SK-N-MC (cell line): ENCODE results near the gene PRSS50.
"Not testable (repeated sequence)": the region's sequence is repeated elsewhere in the genome, so short reads cannot be mapped to it uniquely, and the experiment has no call there.

Experiments
- DNase-seq: peaks from one replicate; pipeline ENCODE4 v3.0.0-alpha.2; 2011; ENCODE audit warnings: low read depth, low spot score
- H3K27ac ChIP-seq: fragments of 200-600 bp; sonication (generic); 2 replicates; pipeline ENCODE4 v1.5.1; 2016; ENCODE audit warnings: mixed run types
- H3K36me3 ChIP-seq: fragments of 200-600 bp; sonication (generic); 2 replicates; pipeline ENCODE4 v1.6.1; 2017; ENCODE audit warnings: antibody characterized with exemption, low read length, mixed read lengths; ENCODE audit not compliant: insufficient read depth
- H3K4me3 ChIP-seq: fragments of 200-600 bp; sonication (generic); 2 replicates; pipeline ENCODE4 v1.5.1; 2016
- H3K9ac ChIP-seq: fragments of 200-600 bp; sonication (generic); 2 replicates; pipeline ENCODE4 v1.8.0; 2017; ENCODE audit warnings: mixed run types, mixed read lengths; ENCODE audit not compliant: insufficient read length
- H3K9me3 ChIP-seq: fragments of 200-600 bp; sonication (generic); 2 replicates; pipeline ENCODE4 v1.6.1; 2017; ENCODE audit warnings: low read depth, mild to moderate bottlenecking, antibody characterized with exemption, low read length, moderate library complexity, mixed read lengths
- EZH2 ChIP-seq: fragments of 200-600 bp; sonication (generic); IDR thresholded peaks from one replicate; pipeline ENCODE4 v1.6.1; 2017; ENCODE audit warnings: antibody characterized with exemption
- FOXP2 ChIP-seq: optimal IDR thresholded peaks from 2 replicates; pipeline ENCODE3; 2011; ENCODE audit warnings: mild to moderate bottlenecking, moderate library complexity; ENCODE audit not compliant: insufficient read depth; ENCODE audit errors: extremely low read length, control extremely low read depth
- POLR2AphosphoS5 ChIP-seq: IDR thresholded peaks from 2 replicates; pipeline ENCODE4 v1.6.1; 2012; ENCODE audit warnings: mild to moderate bottlenecking, low read depth, low read length, borderline replicate concordance

Gene PRSS50

DNA sequence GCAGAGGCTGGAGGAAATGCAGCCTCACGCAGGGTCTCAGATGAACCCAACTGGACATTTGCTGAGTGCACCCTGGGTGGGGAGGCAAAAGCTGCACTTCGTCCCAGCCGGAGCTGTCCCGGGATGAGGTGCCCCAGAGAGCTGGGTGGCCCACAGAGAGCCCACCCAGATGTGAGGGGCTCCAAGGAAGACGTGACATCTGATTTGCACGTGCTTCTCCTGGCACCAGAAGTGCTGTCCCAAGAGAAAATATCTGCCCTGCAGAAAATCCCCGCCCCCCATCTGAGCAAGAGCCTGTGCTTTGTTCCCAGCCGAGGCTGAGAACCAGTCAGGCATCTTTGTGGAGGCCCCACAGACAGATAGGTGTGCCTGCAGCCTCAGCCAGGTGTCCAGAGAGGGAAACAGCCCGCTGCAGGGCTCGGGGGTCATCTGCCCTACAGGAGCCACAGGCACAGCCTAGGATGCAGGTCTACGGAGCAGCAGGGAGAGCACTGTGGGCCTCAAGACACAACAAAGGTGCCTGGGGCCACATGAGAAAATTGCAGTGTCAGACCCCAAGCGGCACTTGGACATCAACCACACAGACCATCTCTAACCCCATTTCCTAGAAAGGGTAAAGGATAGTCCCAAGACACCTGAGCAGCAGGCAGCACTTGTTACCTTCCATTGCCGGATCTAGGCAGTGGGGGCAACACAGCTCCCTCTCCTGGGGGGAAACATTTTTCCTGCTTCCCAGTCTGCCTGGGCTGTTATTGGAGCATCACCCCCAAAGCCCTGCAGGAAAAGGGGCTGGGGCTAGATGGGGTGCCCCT lies 10.7 kb downstream of the PRSS50 start:
- H3K36me3 ChIP-seq, result no peaks in the 10 kb centered on the region
- no peak overlapping the region for H3K4me3 ChIP-seq
- no peak overlapping the region for H3K27ac ChIP-seq
- no peak for TF ChIP-seq POLR2AphosphoS5
- TF ChIP-seq EZH2, result no peak
- TF ChIP-seq FOXP2, result no peak
- no peak for DNase-seq
- no peaks in the 10 kb centered on the region for H3K9me3 ChIP-seq
- H3K9ac ChIP-seq, result no peak overlapping the region

DNA sequence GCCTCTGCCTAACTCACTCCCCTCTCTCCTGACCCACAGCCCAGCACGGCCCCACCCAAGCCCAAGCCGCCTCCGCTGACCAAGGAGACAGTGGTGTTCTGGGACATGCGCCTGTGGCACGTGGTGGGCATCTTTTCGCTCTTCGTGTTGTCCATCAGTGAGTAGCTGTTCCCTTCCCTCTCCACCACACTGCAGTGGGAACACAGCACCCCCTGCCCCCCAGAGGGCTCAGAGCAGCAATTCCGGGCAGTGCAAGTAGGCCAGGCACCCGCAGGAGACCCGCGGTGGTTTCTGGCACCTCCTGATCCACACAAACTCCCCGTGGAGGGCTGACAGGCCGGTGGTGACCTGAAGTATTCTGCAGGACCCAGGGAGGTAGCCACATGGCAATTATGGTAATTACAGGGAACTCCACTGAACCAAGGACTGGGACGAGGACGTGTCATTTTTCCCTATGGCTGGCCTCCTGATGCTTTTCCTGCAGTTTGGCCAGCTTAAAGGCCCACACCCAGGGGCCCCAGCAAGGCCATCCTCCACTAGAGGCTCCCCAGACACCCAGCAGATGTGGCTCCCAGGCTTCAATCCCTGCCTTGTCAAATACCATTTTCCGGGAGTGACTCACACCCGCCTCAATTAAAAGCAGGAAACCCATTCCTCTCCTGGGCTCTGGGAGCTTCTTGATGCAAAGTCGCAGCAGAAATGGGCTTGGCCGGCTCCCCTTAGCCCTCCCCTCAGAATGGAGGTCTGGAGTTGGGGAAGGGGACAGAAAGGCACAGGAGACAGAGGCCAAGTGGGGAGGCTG lies 11.7 kb downstream of the PRSS50 start:
- H3K9ac ChIP-seq, result no peak overlapping the region
- no peaks in the 10 kb centered on the region for H3K9me3 ChIP-seq
- H3K36me3 ChIP-seq, result no peaks in the 10 kb centered on the region
- H3K27ac ChIP-seq, result no peak overlapping the region
- H3K4me3 ChIP-seq, result no peak overlapping the region
- no peak for DNase-seq
- no peak for TF ChIP-seq POLR2AphosphoS5
- TF ChIP-seq FOXP2, result no peak
- TF ChIP-seq EZH2, result no peak

DNA sequence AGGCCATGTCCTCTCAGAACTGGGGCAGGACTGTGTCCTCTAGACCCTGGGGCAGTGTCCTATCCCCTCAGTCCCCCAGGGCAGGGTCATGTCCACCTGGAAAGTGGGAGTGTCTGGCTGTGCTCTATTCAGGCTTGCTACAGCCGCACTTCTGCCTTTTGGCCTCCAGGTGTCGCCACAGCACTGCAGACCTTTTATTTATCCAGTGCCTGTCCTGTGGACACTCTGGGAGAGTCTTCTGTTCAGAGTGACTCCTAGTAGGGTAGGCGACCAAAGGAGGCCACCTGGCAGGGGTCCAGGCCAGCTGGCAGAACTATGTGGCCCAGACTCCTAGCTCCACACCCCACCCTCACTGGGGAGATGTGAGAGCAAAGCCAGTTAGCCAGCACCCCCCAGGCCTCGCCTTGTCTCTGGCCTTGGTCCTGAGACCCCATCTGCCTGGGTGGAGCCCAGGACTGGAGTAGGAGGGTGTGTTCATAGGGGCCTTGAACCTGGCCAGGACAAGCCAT lies 12.6 kb downstream of the PRSS50 start:
- no peak for TF ChIP-seq POLR2AphosphoS5
- no peak for TF ChIP-seq EZH2
- no peak for TF ChIP-seq FOXP2
- no peak for DNase-seq
- Histone ChIP-seq H3K36me3 (no peaks in the 10 kb centered on the region), H3K9me3 (no peaks in the 10 kb centered on the region), H3K9ac (no peak overlapping the region), H3K4me3 (no peak overlapping the region), H3K27ac (no peak overlapping the region)

DNA sequence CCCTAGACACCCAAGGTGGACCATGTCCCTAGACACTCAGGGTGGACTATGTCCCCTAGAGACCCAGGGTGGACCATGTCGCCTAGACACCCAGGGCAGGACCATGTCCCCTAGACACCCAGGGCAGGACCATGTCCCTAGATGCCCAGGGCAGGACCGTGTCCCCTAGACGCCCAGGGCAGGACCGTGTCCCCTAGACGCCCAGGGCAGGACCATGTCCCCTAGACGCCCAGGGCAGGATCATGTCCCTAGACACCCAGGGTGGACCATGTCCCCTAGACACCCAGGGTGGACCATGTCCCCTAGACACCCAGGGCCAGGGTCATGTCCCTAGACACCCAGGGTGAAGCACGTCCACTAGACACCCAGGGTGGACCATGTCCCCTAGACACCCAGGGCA lies 13.3 kb downstream of the PRSS50 start:
- not testable (repeated sequence) for H3K27ac ChIP-seq, H3K9me3 ChIP-seq, DNase-seq, H3K9ac ChIP-seq, H3K4me3 ChIP-seq, H3K36me3 ChIP-seq

DNA sequence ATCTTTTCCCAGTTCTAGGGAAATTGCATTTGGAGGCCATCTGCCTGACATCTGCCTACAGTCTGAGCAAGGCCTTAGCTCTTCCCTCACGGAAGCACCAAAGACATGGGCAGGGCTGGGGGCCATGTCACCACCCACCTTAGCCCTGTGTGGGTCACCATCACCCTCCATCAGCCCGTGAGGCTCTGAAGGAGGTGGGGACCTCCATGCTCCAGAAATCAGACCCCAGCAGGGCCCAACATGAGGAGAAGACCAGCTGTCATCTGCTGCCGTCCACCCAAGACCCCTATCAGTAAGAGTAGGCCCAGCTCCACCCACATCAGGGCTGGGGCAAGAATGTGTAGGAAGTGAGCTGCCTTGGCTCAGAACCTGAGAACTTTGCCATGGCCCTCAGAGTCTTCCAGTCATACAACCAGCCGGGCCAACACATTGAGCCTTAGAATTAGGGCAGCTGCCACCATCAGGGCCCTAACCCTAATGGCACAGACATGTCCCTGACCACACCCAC lies 14.6 kb downstream of the PRSS50 start:
- Histone ChIP-seq H3K36me3 (no peaks in the 10 kb centered on the region), H3K9me3 (no peaks in the 10 kb centered on the region), H3K27ac (no peak overlapping the region), H3K4me3 (no peak overlapping the region), H3K9ac (no peak overlapping the region)
- TF ChIP-seq POLR2AphosphoS5 (no peak), FOXP2 (no peak), EZH2 (no peak)
- no peak for DNase-seq

DNA sequence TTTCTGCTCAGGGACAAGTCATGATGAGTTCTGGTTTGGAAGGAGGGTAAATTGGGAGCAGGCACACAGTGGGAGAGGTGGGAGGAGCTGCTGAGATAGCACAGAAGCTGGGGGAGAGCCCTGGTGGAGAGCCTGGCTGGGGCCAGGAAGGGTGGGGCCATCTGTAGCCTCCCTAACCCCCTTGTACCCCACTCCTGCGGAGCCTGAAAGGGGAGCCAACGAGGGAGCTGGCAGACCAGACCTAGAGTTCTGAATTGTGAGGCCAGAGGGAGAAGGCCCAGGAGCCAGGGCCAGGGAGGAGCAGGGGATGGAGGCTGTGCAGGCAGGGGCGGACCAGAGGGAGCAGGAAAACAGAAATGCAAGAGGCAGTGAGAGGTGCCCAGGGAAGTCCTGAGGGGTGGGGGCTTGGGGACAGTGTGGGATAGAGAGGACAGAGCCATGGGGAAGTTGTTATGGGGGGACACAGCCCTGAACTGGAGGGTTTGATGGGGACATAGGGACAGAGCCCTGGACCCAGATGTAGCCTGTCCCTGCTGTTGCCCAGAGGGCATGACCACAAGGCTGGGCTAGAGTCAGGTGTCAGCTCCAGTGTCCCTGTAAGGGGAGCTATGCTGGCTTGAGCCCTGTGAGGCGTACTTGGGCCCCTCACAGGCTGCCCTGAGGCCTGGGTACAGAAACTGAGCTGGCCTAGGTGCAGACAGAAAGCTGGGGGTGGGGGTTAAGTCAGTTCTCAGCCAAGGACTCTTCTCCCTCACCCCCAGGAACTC lies 15.2 kb downstream of the PRSS50 start:
- Histone ChIP-seq H3K9me3 (no peaks in the 10 kb centered on the region), H3K9ac (no peak overlapping the region), H3K36me3 (no peaks in the 10 kb centered on the region), H3K4me3 (no peak overlapping the region), H3K27ac (no peak overlapping the region)
- TF ChIP-seq FOXP2 (no peak), EZH2 (no peak), POLR2AphosphoS5 (no peak)
- no peak for DNase-seq

DNA sequence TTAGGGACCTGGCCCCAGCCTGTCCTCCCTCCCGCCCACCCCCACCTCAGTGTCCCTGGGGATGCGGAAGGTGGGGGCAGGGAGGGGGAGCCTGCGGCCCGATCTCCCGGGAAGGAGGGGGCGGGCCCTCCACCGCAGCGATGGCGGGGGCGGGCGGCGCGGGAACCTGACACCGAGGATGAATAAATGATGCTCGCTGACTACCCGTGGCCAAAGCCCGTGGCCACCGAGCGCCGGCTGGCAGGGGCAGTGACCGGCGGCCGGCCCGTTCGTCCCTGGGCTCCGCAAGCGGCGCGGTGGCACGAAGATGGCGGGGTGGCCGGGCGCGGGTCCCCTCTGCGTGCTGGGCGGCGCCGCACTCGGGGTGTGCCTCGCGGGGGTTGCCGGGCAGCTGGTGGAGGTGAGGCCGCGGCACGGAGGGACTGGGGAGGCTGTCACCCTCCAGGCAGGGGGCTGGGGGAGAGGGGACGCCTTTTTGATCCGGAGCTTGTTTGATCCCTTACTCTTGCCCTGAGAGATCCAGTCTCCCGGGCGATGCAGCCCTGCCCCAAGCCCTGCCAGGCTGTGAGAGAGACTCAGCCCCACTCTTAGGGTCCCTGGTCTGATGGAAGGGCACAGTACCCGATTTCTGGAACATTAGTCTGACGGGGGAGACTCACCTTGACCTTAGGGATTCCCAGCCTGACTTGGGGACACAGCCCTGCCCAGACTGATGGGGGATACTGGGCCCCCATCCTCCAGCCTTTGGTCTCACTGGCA lies 16.3 kb downstream of the PRSS50 start, which contains the start of gene TMIE:
Gene TMIE (plus strand): TSS at position 212 of the 759 bp plus-strand sequence. CDS start 96 bp downstream, at position 308.
- no peak within 1 kb of the TSS for H3K9ac ChIP-seq
- DNase-seq, result no peak
- no peaks in the 10 kb centered on the region for H3K36me3 ChIP-seq
- no peaks in the 10 kb centered on the region for H3K9me3 ChIP-seq
- TF ChIP-seq POLR2AphosphoS5, result no peak
- TF ChIP-seq EZH2, result no peak
- no peak for TF ChIP-seq FOXP2
- H3K4me3 ChIP-seq, result peak within 1 kb of the TSS; percentile 47; the same call in 1 of the 2 replicates
- no peak within 1 kb of the TSS for H3K27ac ChIP-seq

DNA sequence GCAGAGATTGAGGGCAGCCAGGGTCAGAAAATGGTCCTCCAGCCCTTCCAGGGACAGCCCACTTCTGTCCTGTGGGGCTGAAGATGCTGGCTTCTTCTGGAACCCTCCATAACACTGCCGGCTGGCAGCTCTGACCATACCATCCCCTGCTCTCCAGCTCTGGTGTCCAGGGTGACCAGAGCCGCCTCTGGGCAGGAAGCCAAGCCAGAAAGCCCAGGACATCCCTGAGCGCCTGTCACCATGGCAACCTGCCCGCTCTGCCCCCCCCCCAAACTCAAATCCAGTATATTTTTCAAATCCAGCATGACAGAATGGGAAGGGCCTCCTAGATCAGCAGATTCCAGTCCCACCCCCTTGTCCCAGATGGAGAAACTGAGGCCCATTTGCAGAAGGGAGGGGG lies 16.9 kb downstream of the PRSS50 start:
- Histone ChIP-seq H3K27ac (no peak overlapping the region), H3K4me3 (no peak overlapping the region), H3K9ac (no peak overlapping the region), H3K36me3 (no peaks in the 10 kb centered on the region), H3K9me3 (no peaks in the 10 kb centered on the region)
- no peak for DNase-seq
- TF ChIP-seq FOXP2 (no peak), EZH2 (no peak), POLR2AphosphoS5 (no peak)
